ENCODE results near the gene NDUFAB1.

- TF ChIP-seq CTCF (IDR thresholded peaks at IDR 0.05) = no peak
- no peak for TF ChIP-seq POLR2A (IDR thresholded peaks at IDR 0.05)
- TF ChIP-seq POLR2AphosphoS5 (IDR thresholded peaks at IDR 0.05) = no peak
Observed at GRCh38 chr16:23537390-23537789, 58.7 kb downstream of the NDUFAB1 start.

Measured in sigmoid colon (tissue), 4 donors.